ENCODE measurements around the gene PEX14.

Gene PEX14

GRCh38 chr1:10549904-10550664, 75.3 kb downstream of the PEX14 start:
- DNase-seq, result peak; percentile 73

GRCh38 chr1:10553118-10553517, 78.4 kb downstream of the PEX14 start:
- DNase-seq, result peak; percentile 97

GRCh38 chr1:10555635-10556429, 81.1 kb downstream of the PEX14 start:
- peak; percentile 97 for DNase-seq

- DNase-seq, result no peak
These were observed 81.8 kb downstream of the PEX14 start for GRCh38 chr1:10556430-10557005.

- DNase-seq, result no peak
These were observed 83.0 kb downstream of the PEX14 start for GRCh38 chr1:10557714-10558113.

- no peak for DNase-seq
These were observed 84.6 kb downstream of the PEX14 start for GRCh38 chr1:10559386-10559785.

GRCh38 chr1:10561497-10561896, 86.7 kb downstream of the PEX14 start:
- DNase-seq, result peak; percentile 85

GRCh38 chr1:10561955-10562354, 87.2 kb downstream of the PEX14 start:
- DNase-seq, result no peak

GRCh38 chr1:10564063-10564462, 89.3 kb downstream of the PEX14 start:
- DNase-seq, result no peak

- DNase-seq, result no peak
These were observed 94.8 kb downstream of the PEX14 start for GRCh38 chr1:10569531-10569930.

GRCh38 chr1:10575616-10576015, 100.9 kb downstream of the PEX14 start:
- DNase-seq, result no peak

GRCh38 chr1:10578070-10578469, 103.3 kb downstream of the PEX14 start:
- DNase-seq, result no peak

GRCh38 chr1:10583641-10584040, 108.9 kb downstream of the PEX14 start:
- no peak for DNase-seq

GRCh38 chr1:10585242-10585641, 110.5 kb downstream of the PEX14 start:
- DNase-seq, result no peak

- no peak for DNase-seq
These were observed 111.4 kb downstream of the PEX14 start for GRCh38 chr1:10586125-10586524.

- no peak for DNase-seq
These were observed 113.9 kb downstream of the PEX14 start for GRCh38 chr1:10588640-10589039.

- DNase-seq, result no peak
These were observed 114.3 kb downstream of the PEX14 start for GRCh38 chr1:10589074-10589473.

GRCh38 chr1:10591010-10591409, 116.3 kb downstream of the PEX14 start:
- DNase-seq, result no peak

- no peak for DNase-seq
These were observed 117.6 kb downstream of the PEX14 start for GRCh38 chr1:10592373-10592772.

GRCh38 chr1:10593750-10594149, 119.0 kb downstream of the PEX14 start:
- DNase-seq, result peak; percentile 85

- DNase-seq, result no peak
These were observed 120.0 kb downstream of the PEX14 start for GRCh38 chr1:10594595-10595223.

GRCh38 chr1:10596780-10597179, 122.0 kb downstream of the PEX14 start:
- DNase-seq, result no peak

All from NCI-H510A treated with DMSO at 0.1 percent for 48 hours (cell line).